ENCODE measurements around the gene OSBPL9.

- TF ChIP-seq CTCF (IDR thresholded peaks at IDR 0.05), result no peak
- no peak for TF ChIP-seq POLR2AphosphoS5 (IDR thresholded peaks at IDR 0.05; ENCODE audit: insufficient read depth in 1 of 2, low read depth in 1 of 2)
These were observed 16.4 kb upstream of the OSBPL9 start for GRCh38 chr1:51600529-51600928.
